ENCODE data around the gene ANKRD62.

The ANKRD62 gene

GRCh38 chr18:12059334-12060181 is 34.1 kb upstream of the ANKRD62 start:
- H3K4me3 ChIP-seq (ENCODE audit: low read length, poor library complexity, severe bottlenecking): no peak overlapping the region
- H2AFZ ChIP-seq (ENCODE audit: low read length): no peak overlapping the region
- H3K27me3 ChIP-seq (ENCODE audit: insufficient read depth, low read length, poor library complexity, severe bottlenecking): no peaks in the 10 kb centered on the region
- H3K9me3 ChIP-seq (ENCODE audit: insufficient read depth, low read depth, low read length): no peaks in the 10 kb centered on the region
- H3K9me2 ChIP-seq (replicated peaks; ENCODE audit: low read depth, low read length): no peaks in the 10 kb centered on the region
- H3F3A ChIP-seq (ENCODE audit: low read depth): no peaks in the 10 kb centered on the region
- H3K4me1 ChIP-seq (ENCODE audit: insufficient read depth, low read length, poor library complexity, severe bottlenecking): no peaks in the 10 kb centered on the region
- TF ChIP-seq CTCF (conservative IDR thresholded peaks at IDR 0.05; ENCODE audit: low read length) (no peak), EZH2phosphoT487 (IDR thresholded peaks at IDR 0.05; ENCODE audit: borderline replicate concordance) (no peak)
- H3K79me2 ChIP-seq (ENCODE audit: insufficient read depth, low read length): no peaks in the 10 kb centered on the region
- no peaks in the 10 kb centered on the region for H4K20me1 ChIP-seq (ENCODE audit: insufficient read depth, low read length, poor library complexity, severe bottlenecking)
- no peak overlapping the region for H3K4me2 ChIP-seq (ENCODE audit: low read depth, low read length, poor library complexity, severe bottlenecking)
- no peaks in the 10 kb centered on the region for H3K36me3 ChIP-seq (ENCODE audit: insufficient read depth, low read length)
- H3K9ac ChIP-seq (ENCODE audit: low read depth, low read length, poor library complexity, severe bottlenecking): no peak overlapping the region

GRCh38 chr18:12060182-12060870 is 33.3 kb upstream of the ANKRD62 start:
- H2AFZ ChIP-seq (ENCODE audit: low read length): no peak overlapping the region
- no peak overlapping the region for H3K4me2 ChIP-seq (ENCODE audit: low read depth, low read length, poor library complexity, severe bottlenecking)
- H3K4me3 ChIP-seq (ENCODE audit: low read length, poor library complexity, severe bottlenecking): no peak overlapping the region

GRCh38 chr18:12061685-12062084 is 32.0 kb upstream of the ANKRD62 start:
- H3K4me1 ChIP-seq (ENCODE audit: insufficient read depth, low read length, poor library complexity, severe bottlenecking): no peaks in the 10 kb centered on the region
- no peaks in the 10 kb centered on the region for H3K27me3 ChIP-seq (ENCODE audit: insufficient read depth, low read length, poor library complexity, severe bottlenecking)
- TF ChIP-seq CTCF (conservative IDR thresholded peaks at IDR 0.05; ENCODE audit: low read length) (no peak), EZH2phosphoT487 (IDR thresholded peaks at IDR 0.05; ENCODE audit: borderline replicate concordance) (no peak)
- no peak overlapping the region for H3K4me2 ChIP-seq (ENCODE audit: low read depth, low read length, poor library complexity, severe bottlenecking)
- no peak overlapping the region for H3K9ac ChIP-seq (ENCODE audit: low read depth, low read length, poor library complexity, severe bottlenecking)
- no peak overlapping the region for H2AFZ ChIP-seq (ENCODE audit: low read length)
- no peaks in the 10 kb centered on the region for H4K20me1 ChIP-seq (ENCODE audit: insufficient read depth, low read length, poor library complexity, severe bottlenecking)
- H3K9me3 ChIP-seq (ENCODE audit: insufficient read depth, low read depth, low read length): no peaks in the 10 kb centered on the region
- no peaks in the 10 kb centered on the region for H3F3A ChIP-seq (ENCODE audit: low read depth)
- H3K36me3 ChIP-seq (ENCODE audit: insufficient read depth, low read length): no peaks in the 10 kb centered on the region
- H3K9me2 ChIP-seq (replicated peaks; ENCODE audit: low read depth, low read length): no peaks in the 10 kb centered on the region
- no peaks in the 10 kb centered on the region for H3K79me2 ChIP-seq (ENCODE audit: insufficient read depth, low read length)
- H3K4me3 ChIP-seq (ENCODE audit: low read length, poor library complexity, severe bottlenecking): no peak overlapping the region

More at GRCh38 chr18:12060182-12060870, 33.3 kb upstream of the ANKRD62 start:
- H4K20me1 ChIP-seq (ENCODE audit: insufficient read depth, low read length, poor library complexity, severe bottlenecking): no peaks in the 10 kb centered on the region
- TF ChIP-seq EZH2phosphoT487 (IDR thresholded peaks at IDR 0.05; ENCODE audit: borderline replicate concordance) (no peak), CTCF (conservative IDR thresholded peaks at IDR 0.05; ENCODE audit: low read length) (no peak)
- no peaks in the 10 kb centered on the region for H3K79me2 ChIP-seq (ENCODE audit: insufficient read depth, low read length)
- H3K9me3 ChIP-seq (ENCODE audit: insufficient read depth, low read depth, low read length): no peaks in the 10 kb centered on the region
- H3F3A ChIP-seq (ENCODE audit: low read depth): no peaks in the 10 kb centered on the region
- H3K27me3 ChIP-seq (ENCODE audit: insufficient read depth, low read length, poor library complexity, severe bottlenecking): no peaks in the 10 kb centered on the region
- no peaks in the 10 kb centered on the region for H3K9me2 ChIP-seq (replicated peaks; ENCODE audit: low read depth, low read length)
- H3K36me3 ChIP-seq (ENCODE audit: insufficient read depth, low read length): no peaks in the 10 kb centered on the region
- H3K9ac ChIP-seq (ENCODE audit: low read depth, low read length, poor library complexity, severe bottlenecking): no peak overlapping the region
- H3K4me1 ChIP-seq (ENCODE audit: insufficient read depth, low read length, poor library complexity, severe bottlenecking): no peaks in the 10 kb centered on the region
